ENCODE data around the gene PBX3.
"Not testable (repeated sequence)": the region's sequence is repeated elsewhere in the genome, so short reads cannot be mapped to it uniquely, and the experiment has no call there.

Gene PBX3

DNA sequence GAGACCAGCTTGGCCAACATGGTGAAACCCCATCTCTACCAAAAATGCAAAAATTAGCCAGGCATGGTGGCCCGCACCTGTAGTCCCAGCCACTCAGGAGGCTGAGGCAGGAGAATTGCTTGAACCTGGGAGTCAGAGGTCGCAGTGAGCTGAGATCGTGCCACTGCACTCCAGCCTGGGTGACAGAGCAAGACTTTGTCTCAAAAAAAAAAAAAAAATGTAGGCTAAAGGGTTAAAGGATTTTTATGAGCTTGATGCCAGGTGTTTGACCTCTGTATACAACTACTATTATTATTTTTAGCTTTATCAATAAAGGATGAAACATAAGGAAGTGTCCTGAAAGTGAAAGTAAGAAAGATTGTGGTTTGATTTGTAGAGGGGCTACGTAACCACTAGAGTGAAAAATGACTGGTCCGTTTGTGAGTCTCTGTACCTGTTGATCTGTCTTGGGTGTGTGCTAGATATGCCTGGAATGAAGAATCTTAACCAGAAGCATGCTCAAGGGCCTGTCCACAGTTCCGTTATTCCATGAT lies 76.8 kb downstream of the PBX3 start:
- DNase-seq (ENCODE audit: low spot score): not testable (repeated sequence)

GRCh38 chr9:125825762-125826161 lies 78.6 kb downstream of the PBX3 start:
- DNase-seq (ENCODE audit: low spot score): no peak

DNA sequence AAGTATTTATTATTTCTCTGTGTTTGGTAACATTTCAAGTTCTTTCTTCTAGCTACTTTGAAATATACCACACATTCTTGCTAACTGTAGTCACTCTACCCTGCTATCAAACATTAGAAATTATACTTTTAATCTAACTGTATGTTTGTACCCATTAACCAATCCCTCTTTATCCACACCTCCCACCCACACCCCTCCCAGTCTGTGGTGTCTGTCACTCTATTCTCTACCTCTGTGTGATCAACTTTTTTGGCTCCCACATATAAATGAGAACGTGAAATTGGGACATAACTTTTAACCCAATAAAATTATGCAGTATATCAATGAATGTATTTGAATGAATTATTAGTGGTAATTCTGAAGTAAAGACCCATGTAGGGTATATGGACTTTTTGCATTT lies 79.7 kb downstream of the PBX3 start:
- DNase-seq (ENCODE audit: low spot score): no peak

- DNase-seq (ENCODE audit: low spot score): no peak
Observed at GRCh38 chr9:125829743-125830142, 82.6 kb downstream of the PBX3 start.

DNA sequence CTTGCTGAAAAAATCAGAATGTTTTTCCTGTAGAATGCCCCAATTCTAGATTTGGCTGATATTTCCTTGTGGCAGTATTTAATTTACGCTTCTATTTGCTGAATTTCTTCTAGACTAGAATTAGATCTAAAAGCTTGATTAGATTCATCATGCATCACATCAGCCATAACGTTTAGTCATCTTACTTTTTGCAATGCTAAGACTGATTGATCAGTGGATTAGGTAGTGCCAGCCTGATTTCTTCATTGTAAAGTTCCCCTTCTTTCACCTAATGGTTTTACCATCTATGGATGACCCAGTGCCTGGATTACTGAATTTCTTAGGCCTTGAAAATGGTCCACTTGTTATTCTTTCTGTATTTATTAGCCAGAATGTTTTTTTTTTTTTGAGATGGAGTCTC lies 83.9 kb downstream of the PBX3 start:
- no peak for DNase-seq (ENCODE audit: low spot score)

DNA sequence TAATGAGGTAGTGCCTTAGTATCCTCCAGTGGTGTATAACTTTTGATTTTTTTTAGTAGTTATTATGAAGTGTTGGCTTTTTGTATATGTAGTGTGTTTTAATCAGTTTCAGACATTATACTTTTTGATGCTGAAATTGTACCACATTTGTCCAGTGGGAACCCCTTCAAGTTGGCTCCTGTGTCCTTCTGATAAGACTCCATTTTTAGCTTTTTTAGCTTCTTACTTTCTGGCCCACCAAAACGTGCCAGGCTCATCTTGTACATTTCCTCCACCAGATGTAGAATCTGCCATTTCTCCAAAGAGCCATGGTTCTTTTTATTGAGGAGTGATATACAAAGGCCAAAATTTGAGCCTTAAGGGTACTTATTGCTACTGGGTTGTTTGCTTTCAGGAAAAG lies 84.4 kb downstream of the PBX3 start:
- no peak for DNase-seq (ENCODE audit: low spot score)

DNA sequence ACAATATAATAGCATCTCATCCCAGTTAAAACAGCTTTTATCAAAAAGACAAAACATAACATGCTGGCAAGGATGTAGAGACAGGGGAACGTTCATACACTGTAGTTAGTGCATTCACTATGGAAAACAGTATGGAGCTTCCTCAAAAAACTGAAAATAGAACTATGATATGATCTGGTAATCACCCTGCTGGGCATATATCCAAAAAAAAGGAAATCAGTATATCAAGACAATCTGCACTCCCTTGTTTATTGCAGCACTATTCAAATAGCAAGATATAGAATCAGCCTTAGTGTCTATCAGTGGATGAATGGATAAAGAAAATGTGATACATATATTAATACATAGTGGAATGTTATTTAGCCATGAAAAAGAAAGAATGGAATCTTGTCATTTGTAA lies 88.5 kb downstream of the PBX3 start:
- DNase-seq (ENCODE audit: low spot score): no peak

DNA sequence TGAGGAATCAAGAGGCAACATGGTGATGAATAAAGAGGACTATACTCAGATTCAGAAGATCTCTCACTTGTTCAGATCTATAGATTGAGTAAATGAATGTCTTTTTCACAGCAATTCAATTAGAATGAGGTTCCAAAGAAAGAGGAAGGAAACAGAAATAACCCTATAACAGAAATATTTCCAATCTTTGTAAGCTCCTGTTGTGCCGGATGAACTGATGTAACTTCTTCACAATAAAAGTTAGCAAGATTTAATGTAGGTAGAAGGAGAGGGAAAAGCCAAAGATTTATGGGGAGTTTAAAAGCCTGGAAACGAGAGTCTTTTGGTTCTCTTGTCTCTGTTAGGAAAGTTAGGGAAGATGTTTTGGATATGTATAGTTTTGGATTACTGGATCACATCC lies 92.1 kb downstream of the PBX3 start:
- no peak for DNase-seq (ENCODE audit: low spot score)

- DNase-seq (ENCODE audit: low spot score): no peak
Observed at GRCh38 chr9:125841444-125841843, 94.3 kb downstream of the PBX3 start.

- DNase-seq (ENCODE audit: low spot score): no peak
Observed at GRCh38 chr9:125842242-125842641, 95.1 kb downstream of the PBX3 start.

GRCh38 chr9:125843646-125844045 lies 96.5 kb downstream of the PBX3 start:
- DNase-seq (ENCODE audit: low spot score): no peak

GRCh38 chr9:125844611-125845010 lies 97.4 kb downstream of the PBX3 start:
- no peak for DNase-seq (ENCODE audit: low spot score)

DNA sequence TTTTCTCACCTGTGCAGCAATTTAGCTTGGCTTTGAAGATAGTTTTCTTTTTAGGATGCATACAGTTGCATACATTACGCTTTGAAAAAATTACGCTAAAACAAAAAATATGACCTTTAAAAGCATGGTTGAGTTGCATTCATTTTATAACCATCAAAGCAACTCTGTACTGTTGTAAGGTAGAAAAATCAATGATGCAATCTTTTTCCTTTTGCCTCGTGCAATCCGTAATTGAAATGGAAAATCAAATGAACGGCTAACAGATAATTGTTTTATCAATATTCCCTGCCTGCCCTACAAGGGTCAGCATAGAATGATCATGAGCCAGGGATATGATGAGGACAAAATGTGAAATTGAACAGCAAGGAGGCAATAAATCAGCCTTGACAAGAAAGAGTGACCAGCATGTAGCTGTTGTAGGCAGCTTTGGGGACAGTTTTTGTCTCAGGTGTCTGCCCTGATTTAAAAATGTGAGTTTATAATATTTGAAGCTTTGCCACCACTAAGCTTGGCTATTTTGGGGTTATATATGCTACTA lies 98.2 kb downstream of the PBX3 start:
- DNase-seq (ENCODE audit: low spot score): no peak

- DNase-seq (ENCODE audit: low spot score): no peak
Observed at GRCh38 chr9:125847735-125848134, 100.6 kb downstream of the PBX3 start.

GRCh38 chr9:125850106-125850632 lies 103.0 kb downstream of the PBX3 start:
- DNase-seq (ENCODE audit: low spot score): no peak

GRCh38 chr9:125850763-125851162 lies 103.6 kb downstream of the PBX3 start:
- no peak for DNase-seq (ENCODE audit: low spot score)

GRCh38 chr9:125851979-125852378 lies 104.8 kb downstream of the PBX3 start:
- DNase-seq (ENCODE audit: low spot score): no peak

GRCh38 chr9:125852386-125852785 lies 105.2 kb downstream of the PBX3 start:
- no peak for DNase-seq (ENCODE audit: low spot score)

GRCh38 chr9:125854553-125855275 lies 107.5 kb downstream of the PBX3 start:
- DNase-seq (ENCODE audit: low spot score): peak; percentile 35

DNA sequence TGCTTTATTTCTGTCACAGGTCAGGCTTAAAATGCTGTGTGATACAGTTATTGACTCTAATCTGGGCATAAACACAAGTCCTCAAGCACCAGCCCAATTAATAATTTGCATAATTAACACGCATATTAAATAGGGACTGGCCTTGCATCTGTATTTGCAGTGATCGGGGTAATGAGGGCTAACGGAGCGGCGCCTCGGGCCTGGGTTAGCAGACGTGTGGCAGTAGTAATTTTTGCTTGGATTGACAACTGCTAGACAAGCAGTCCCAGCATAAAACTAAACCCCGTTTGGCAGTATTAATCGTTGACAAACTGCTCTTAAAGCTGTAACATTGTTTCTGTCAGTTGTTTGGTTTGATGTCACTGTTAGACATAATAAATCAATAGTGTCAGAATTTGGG lies 109.2 kb downstream of the PBX3 start:
- no peak for DNase-seq (ENCODE audit: low spot score)

- DNase-seq (ENCODE audit: low spot score): no peak
Observed at GRCh38 chr9:125861405-125862058, 114.4 kb downstream of the PBX3 start.

DNA sequence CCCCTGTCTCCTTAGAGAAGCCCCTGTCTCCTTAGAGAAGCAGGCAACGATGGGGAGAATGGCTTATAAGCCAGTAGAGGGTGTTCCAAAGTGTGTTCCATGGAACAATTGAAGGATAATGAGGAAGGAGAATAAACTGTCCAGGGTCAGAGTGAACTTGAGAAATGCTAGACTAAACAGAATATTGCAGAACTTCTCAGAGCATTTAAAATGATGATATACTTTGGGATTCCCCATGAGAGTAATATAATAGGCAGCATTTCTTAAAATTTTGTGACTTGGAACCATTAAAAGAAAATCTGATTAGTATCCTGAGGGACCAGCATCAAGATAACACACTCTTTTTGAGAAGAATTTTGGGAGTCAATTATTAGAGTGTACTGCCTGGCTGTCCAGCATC lies 116.8 kb downstream of the PBX3 start:
- DNase-seq (ENCODE audit: low spot score): no peak

DNA sequence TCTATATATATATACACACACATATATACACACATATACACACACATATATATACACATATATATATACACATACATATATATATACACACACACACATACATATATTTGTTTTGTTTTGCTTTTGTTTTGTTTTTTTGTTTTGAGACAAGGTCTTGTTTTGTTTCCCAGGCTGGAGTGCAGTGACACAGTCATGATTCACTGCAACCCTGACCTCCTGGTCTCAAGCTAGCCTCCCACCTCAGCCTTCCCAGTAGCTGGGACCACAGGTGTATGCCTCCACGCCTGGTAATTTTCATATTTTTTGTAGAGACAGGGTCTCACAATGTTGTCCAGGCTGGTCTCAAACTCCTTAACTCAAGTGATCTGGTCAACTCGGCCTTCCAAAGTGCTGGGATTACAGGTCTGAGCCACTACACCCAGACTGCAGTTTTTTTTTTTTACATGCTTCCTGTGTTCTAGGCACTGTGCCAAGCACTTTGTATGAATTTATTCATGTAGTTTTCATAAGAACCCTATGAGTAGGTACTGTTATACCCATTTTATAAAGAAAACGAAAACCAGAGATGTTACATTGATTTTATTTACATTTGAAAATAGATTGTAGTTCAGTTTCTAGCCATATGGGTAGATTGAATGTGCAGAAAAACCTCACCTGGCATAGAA lies 120.7 kb downstream of the PBX3 start:
- DNase-seq (ENCODE audit: low spot score): no peak

Data from COLO829 (cell line).